ENCODE measurements around the gene FARP1.

Gene FARP1

GRCh38 chr13:98444381-98444780 is 301.5 kb downstream of the FARP1 start:
- Histone ChIP-seq H3K9ac (ENCODE audit: insufficient read length) (no peak overlapping the region), H3K4me3 (no peak overlapping the region), H3K9me3 (ENCODE audit: low read depth, low read length) (no peaks in the 10 kb centered on the region), H3K36me3 (ENCODE audit: insufficient read depth, low read length) (peaks cover 28% of the 10 kb centered on the region), H3K27ac (no peak overlapping the region)
- DNase-seq (ENCODE audit: low read depth, low spot score) = no peak
- TF ChIP-seq POLR2AphosphoS5 (IDR thresholded peaks at IDR 0.05; ENCODE audit: borderline replicate concordance, low read depth, low read length) = no peak
- no peak for TF ChIP-seq EZH2 (IDR thresholded peaks at IDR 0.05)
- no peak for TF ChIP-seq FOXP2 (optimal IDR thresholded peaks at IDR 0.05; ENCODE audit: control extremely low read depth, extremely low read length, insufficient read depth)

GRCh38 chr13:98445340-98446233 is 302.7 kb downstream of the FARP1 start:
- no peak for TF ChIP-seq POLR2AphosphoS5 (IDR thresholded peaks at IDR 0.05; ENCODE audit: borderline replicate concordance, low read depth, low read length)
- TF ChIP-seq EZH2 (IDR thresholded peaks at IDR 0.05) = no peak
- no peak for TF ChIP-seq FOXP2 (optimal IDR thresholded peaks at IDR 0.05; ENCODE audit: control extremely low read depth, extremely low read length, insufficient read depth)
- peaks cover 33% of the 10 kb centered on the region for H3K36me3 ChIP-seq (ENCODE audit: insufficient read depth, low read length)
- H3K27ac ChIP-seq = no peak overlapping the region
- no peak overlapping the region for H3K9ac ChIP-seq (ENCODE audit: insufficient read length)
- DNase-seq (ENCODE audit: low read depth, low spot score) = no peak
- H3K4me3 ChIP-seq = no peak overlapping the region
- H3K9me3 ChIP-seq (ENCODE audit: low read depth, low read length) = no peaks in the 10 kb centered on the region

- Histone ChIP-seq H3K4me3 (no peak overlapping the region), H3K27ac (no peak overlapping the region), H3K36me3 (ENCODE audit: insufficient read depth, low read length) (peaks cover 33% of the 10 kb centered on the region), H3K9me3 (ENCODE audit: low read depth, low read length) (no peaks in the 10 kb centered on the region), H3K9ac (ENCODE audit: insufficient read length) (no peak overlapping the region)
- no peak for TF ChIP-seq POLR2AphosphoS5 (IDR thresholded peaks at IDR 0.05; ENCODE audit: borderline replicate concordance, low read depth, low read length)
- TF ChIP-seq FOXP2 (optimal IDR thresholded peaks at IDR 0.05; ENCODE audit: control extremely low read depth, extremely low read length, insufficient read depth) = no peak
- no peak for TF ChIP-seq EZH2 (IDR thresholded peaks at IDR 0.05)
- no peak for DNase-seq (ENCODE audit: low read depth, low spot score)
These were observed 303.3 kb downstream of the FARP1 start for GRCh38 chr13:98446234-98446621.

GRCh38 chr13:98447130-98447529 is 304.2 kb downstream of the FARP1 start:
- H3K9ac ChIP-seq (ENCODE audit: insufficient read length) = no peak overlapping the region
- no peak overlapping the region for H3K27ac ChIP-seq
- TF ChIP-seq EZH2 (IDR thresholded peaks at IDR 0.05) (no peak), FOXP2 (optimal IDR thresholded peaks at IDR 0.05; ENCODE audit: control extremely low read depth, extremely low read length, insufficient read depth) (no peak), POLR2AphosphoS5 (IDR thresholded peaks at IDR 0.05; ENCODE audit: borderline replicate concordance, low read depth, low read length) (no peak)
- H3K36me3 ChIP-seq (ENCODE audit: insufficient read depth, low read length) = peaks cover 37% of the 10 kb centered on the region
- no peak for DNase-seq (ENCODE audit: low read depth, low spot score)
- H3K4me3 ChIP-seq = no peak overlapping the region
- H3K9me3 ChIP-seq (ENCODE audit: low read depth, low read length) = no peaks in the 10 kb centered on the region

- no peak for DNase-seq (ENCODE audit: low read depth, low spot score)
- H3K4me3 ChIP-seq = no peak overlapping the region
- no peak for TF ChIP-seq POLR2AphosphoS5 (IDR thresholded peaks at IDR 0.05; ENCODE audit: borderline replicate concordance, low read depth, low read length)
These were observed 305.2 kb downstream of the FARP1 start for GRCh38 chr13:98447881-98448641.

GRCh38 chr13:98448642-98448928 is 305.7 kb downstream of the FARP1 start:
- no peak overlapping the region for H3K9ac ChIP-seq (ENCODE audit: insufficient read length)
- TF ChIP-seq POLR2AphosphoS5 (IDR thresholded peaks at IDR 0.05; ENCODE audit: borderline replicate concordance, low read depth, low read length) (no peak), FOXP2 (optimal IDR thresholded peaks at IDR 0.05; ENCODE audit: control extremely low read depth, extremely low read length, insufficient read depth) (no peak), EZH2 (IDR thresholded peaks at IDR 0.05) (no peak)
- no peak for DNase-seq (ENCODE audit: low read depth, low spot score)
- H3K27ac ChIP-seq = no peak overlapping the region
- H3K9me3 ChIP-seq (ENCODE audit: low read depth, low read length) = no peaks in the 10 kb centered on the region
- H3K4me3 ChIP-seq = no peak overlapping the region
- H3K36me3 ChIP-seq (ENCODE audit: insufficient read depth, low read length) = peaks cover 42% of the 10 kb centered on the region

More at GRCh38 chr13:98447881-98448641, 305.2 kb downstream of the FARP1 start:
- peaks cover 42% of the 10 kb centered on the region for H3K36me3 ChIP-seq (ENCODE audit: insufficient read depth, low read length)
- no peaks in the 10 kb centered on the region for H3K9me3 ChIP-seq (ENCODE audit: low read depth, low read length)
- no peak overlapping the region for H3K27ac ChIP-seq
- no peak overlapping the region for H3K9ac ChIP-seq (ENCODE audit: insufficient read length)

GRCh38 chr13:98449273-98449672 is 306.4 kb downstream of the FARP1 start:
- peaks cover 42% of the 10 kb centered on the region for H3K36me3 ChIP-seq (ENCODE audit: insufficient read depth, low read length)
- H3K27ac ChIP-seq = no peak overlapping the region

GRCh38 chr13:98450026-98450425 is 307.1 kb downstream of the FARP1 start:
- Histone ChIP-seq H3K27ac (peak overlapping the region; percentile 39; the same call in 1 of the 2 replicates), H3K9ac (ENCODE audit: insufficient read length) (no peak overlapping the region), H3K36me3 (ENCODE audit: insufficient read depth, low read length) (peaks cover 42% of the 10 kb centered on the region)

More at GRCh38 chr13:98449273-98449672, 306.4 kb downstream of the FARP1 start:
- TF ChIP-seq EZH2 (IDR thresholded peaks at IDR 0.05) (no peak), FOXP2 (optimal IDR thresholded peaks at IDR 0.05; ENCODE audit: control extremely low read depth, extremely low read length, insufficient read depth) (no peak), POLR2AphosphoS5 (IDR thresholded peaks at IDR 0.05; ENCODE audit: borderline replicate concordance, low read depth, low read length) (no peak)
- no peak overlapping the region for H3K4me3 ChIP-seq
- no peak overlapping the region for H3K9ac ChIP-seq (ENCODE audit: insufficient read length)
- H3K9me3 ChIP-seq (ENCODE audit: low read depth, low read length) = no peaks in the 10 kb centered on the region
- no peak for DNase-seq (ENCODE audit: low read depth, low spot score)

More at GRCh38 chr13:98450026-98450425, 307.1 kb downstream of the FARP1 start:
- no peak for DNase-seq (ENCODE audit: low read depth, low spot score)
- no peak for TF ChIP-seq FOXP2 (optimal IDR thresholded peaks at IDR 0.05; ENCODE audit: control extremely low read depth, extremely low read length, insufficient read depth)
- TF ChIP-seq POLR2AphosphoS5 (IDR thresholded peaks at IDR 0.05; ENCODE audit: borderline replicate concordance, low read depth, low read length) = no peak
- TF ChIP-seq EZH2 (IDR thresholded peaks at IDR 0.05) = no peak
- no peaks in the 10 kb centered on the region for H3K9me3 ChIP-seq (ENCODE audit: low read depth, low read length)
- no peak overlapping the region for H3K4me3 ChIP-seq

All from SK-N-MC (cell line).